Measurements from ENCODE around the gene ZNF148. TPM values are rescaled to one million over a fixed set of nuclear protein-coding genes. Genes with fewer than 3 reads are reported as not detected.

ZNF148 gene
- polyA plus RNA-seq, 5 donors, result 22.5 to 42.3 (median 40.6) TPM

- DNase-seq, result no peak
Observed at GRCh38 chr3:125229707-125230106, 145.4 kb downstream of the ZNF148 start.

- DNase-seq, result no peak
Observed at GRCh38 chr3:125229168-125229567, 146.0 kb downstream of the ZNF148 start.

- no peak for DNase-seq
Observed at GRCh38 chr3:125221831-125222230, 153.3 kb downstream of the ZNF148 start.

- DNase-seq, result no peak
Observed at GRCh38 chr3:125220727-125221429, 154.2 kb downstream of the ZNF148 start.

GRCh38 chr3:125220183-125220582 is 154.9 kb downstream of the ZNF148 start:
- DNase-seq, result no peak

GRCh38 chr3:125219261-125219701 is 155.8 kb downstream of the ZNF148 start:
- DNase-seq, result no peak

GRCh38 chr3:125214738-125215137 is 160.4 kb downstream of the ZNF148 start:
- DNase-seq, result no peak

- no peak for DNase-seq
Observed at GRCh38 chr3:125213946-125214542, 161.1 kb downstream of the ZNF148 start.

GRCh38 chr3:125213364-125213755 is 161.8 kb downstream of the ZNF148 start:
- no peak for DNase-seq

GRCh38 chr3:125212509-125213363 is 162.4 kb downstream of the ZNF148 start, which contains the start of gene SLC12A8:
SLC12A8 (minus strand) TSS chr3:125212748; CDS start chr3:125211349, 1,399 bp downstream.
- DNase-seq, result no peak

GRCh38 chr3:125212091-125212508 is 163.0 kb downstream of the ZNF148 start:
- DNase-seq, result no peak

GRCh38 chr3:125211523-125212090 is 163.5 kb downstream of the ZNF148 start:
- no peak for DNase-seq

GRCh38 chr3:125207949-125208568 is 167.1 kb downstream of the ZNF148 start:
- no peak for DNase-seq

GRCh38 chr3:125207507-125207906 is 167.6 kb downstream of the ZNF148 start:
- no peak for DNase-seq

- DNase-seq, result no peak
Observed at GRCh38 chr3:125206934-125207333, 168.2 kb downstream of the ZNF148 start.

- no peak for DNase-seq
Observed at GRCh38 chr3:125203731-125204130, 171.4 kb downstream of the ZNF148 start.

GRCh38 chr3:125202197-125202596 is 172.9 kb downstream of the ZNF148 start:
- DNase-seq, result no peak

- DNase-seq, result no peak
Observed at GRCh38 chr3:125200731-125201139, 174.4 kb downstream of the ZNF148 start.

- DNase-seq, result peak; percentile 43 to 58
Observed at GRCh38 chr3:125194849-125195601, 180.1 kb downstream of the ZNF148 start.

- DNase-seq, result no peak
Observed at GRCh38 chr3:125194061-125194848, 180.9 kb downstream of the ZNF148 start.

Data from right lung (tissue), 5 donors.